NT2/D1 (cell line): ENCODE measurements around the gene MYO5B.

ENCODE experiments used
- SUZ12 ChIP-seq: IDR thresholded peaks from 2 replicates; pipeline ENCODE4 v1.6.1; 2011; ENCODE audit not compliant: insufficient read length, insufficient read depth; ENCODE audit errors: extremely low read depth
- YY1 ChIP-seq: IDR thresholded peaks from 2 replicates; pipeline ENCODE4 v1.6.1; 2011; ENCODE audit not compliant: insufficient read length, insufficient read depth

GRCh38 chr18:50073319-50073718, 121.6 kb downstream of the MYO5B start:
- TF ChIP-seq SUZ12: no peak
- no peak for TF ChIP-seq YY1
